ENCODE data around the gene PTMS. TPM values are rescaled to one million over a fixed set of nuclear protein-coding genes. Genes with fewer than 3 reads are reported as not detected.
"Not testable (repeated sequence)": the region's sequence is repeated elsewhere in the genome, so short reads cannot be mapped to it uniquely, and the experiment has no call there.

PTMS gene
- total and polyA plus RNA-seq, 2 experiments from 2014 or later = 111 to 238 TPM

- Histone ChIP-seq H3K4me3 (no peak overlapping the region), H3K27me3 (ENCODE audit: insufficient read depth) (no peaks in the 10 kb centered on the region), H4K20me1 (replicated peaks; ENCODE audit: insufficient read depth) (no peaks in the 10 kb centered on the region), H3K79me2 (replicated peaks; ENCODE audit: insufficient read depth) (no peaks in the 10 kb centered on the region), H2AFZ (no peak overlapping the region), H3F3A (replicated peaks; ENCODE audit: low read depth) (0 out of 2 replicates have a peak, but pooled peaks cover 5% of the 10 kb centered on the region), H3K36me3 (ENCODE audit: insufficient read depth) (no peaks in the 10 kb centered on the region), H3K27ac (ENCODE audit: low read depth) (no peak overlapping the region), H3K9me2 (ENCODE audit: insufficient read depth) (no peaks in the 10 kb centered on the region), H3K4me1 (ENCODE audit: insufficient read depth) (no peaks in the 10 kb centered on the region), H3K4me2 (no peak overlapping the region)
- Mint-ChIP-seq H3K9me3 (no peaks in the 10 kb centered on the region), H3K4me1 (peaks cover 4% of the 10 kb centered on the region; the same call in 1 of the 3 replicates), H3K27ac (no peak overlapping the region), H3K27me3 (ENCODE audit: insufficient read depth, low read depth, poor library complexity) (peaks cover 8% of the 10 kb centered on the region), H3K4me3 (no peak overlapping the region), H3K36me3 (ENCODE audit: low read depth) (peaks cover 27% of the 10 kb centered on the region)
- ATAC-seq = no peak
- no peak for TF ChIP-seq CREB1 (CRISPR knock-in tag; IDR thresholded peaks at IDR 0.05; ENCODE audit: low read depth)
- TF ChIP-seq EZH2 (IDR thresholded peaks at IDR 0.05; ENCODE audit: low read depth, unreplicated experiment) = no peak
- TF ChIP-seq, protein P1, sequence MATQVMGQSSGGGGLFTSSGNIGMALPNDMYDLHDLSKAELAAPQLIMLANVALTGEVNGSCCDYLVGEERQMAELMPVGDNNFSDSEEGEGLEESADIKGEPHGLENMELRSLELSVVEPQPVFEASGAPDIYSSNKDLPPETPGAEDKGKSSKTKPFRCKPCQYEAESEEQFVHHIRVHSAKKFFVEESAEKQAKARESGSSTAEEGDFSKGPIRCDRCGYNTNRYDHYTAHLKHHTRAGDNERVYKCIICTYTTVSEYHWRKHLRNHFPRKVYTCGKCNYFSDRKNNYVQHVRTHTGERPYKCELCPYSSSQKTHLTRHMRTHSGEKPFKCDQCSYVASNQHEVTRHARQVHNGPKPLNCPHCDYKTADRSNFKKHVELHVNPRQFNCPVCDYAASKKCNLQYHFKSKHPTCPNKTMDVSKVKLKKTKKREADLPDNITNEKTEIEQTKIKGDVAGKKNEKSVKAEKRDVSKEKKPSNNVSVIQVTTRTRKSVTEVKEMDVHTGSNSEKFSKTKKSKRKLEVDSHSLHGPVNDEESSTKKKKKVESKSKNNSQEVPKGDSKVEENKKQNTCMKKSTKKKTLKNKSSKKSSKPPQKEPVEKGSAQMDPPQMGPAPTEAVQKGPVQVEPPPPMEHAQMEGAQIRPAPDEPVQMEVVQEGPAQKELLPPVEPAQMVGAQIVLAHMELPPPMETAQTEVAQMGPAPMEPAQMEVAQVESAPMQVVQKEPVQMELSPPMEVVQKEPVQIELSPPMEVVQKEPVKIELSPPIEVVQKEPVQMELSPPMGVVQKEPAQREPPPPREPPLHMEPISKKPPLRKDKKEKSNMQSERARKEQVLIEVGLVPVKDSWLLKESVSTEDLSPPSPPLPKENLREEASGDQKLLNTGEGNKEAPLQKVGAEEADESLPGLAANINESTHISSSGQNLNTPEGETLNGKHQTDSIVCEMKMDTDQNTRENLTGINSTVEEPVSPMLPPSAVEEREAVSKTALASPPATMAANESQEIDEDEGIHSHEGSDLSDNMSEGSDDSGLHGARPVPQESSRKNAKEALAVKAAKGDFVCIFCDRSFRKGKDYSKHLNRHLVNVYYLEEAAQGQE (IDR thresholded peaks at IDR 0.05; ENCODE audit: unreplicated experiment) = no peak
- no peak for TF ChIP-seq EZH2phosphoT487 (IDR thresholded peaks at IDR 0.05; ENCODE audit: unreplicated experiment)
- no peak for TF ChIP-seq POLR2AphosphoS5 (IDR thresholded peaks at IDR 0.05; ENCODE audit: low read depth)
- TF ChIP-seq ZNF462 (CRISPR knock-in tag; IDR thresholded peaks at IDR 0.05) = no peak
- no peak for TF ChIP-seq NANOG (IDR thresholded peaks at IDR 0.05; ENCODE audit: borderline replicate concordance)
- TF ChIP-seq, protein P2, sequence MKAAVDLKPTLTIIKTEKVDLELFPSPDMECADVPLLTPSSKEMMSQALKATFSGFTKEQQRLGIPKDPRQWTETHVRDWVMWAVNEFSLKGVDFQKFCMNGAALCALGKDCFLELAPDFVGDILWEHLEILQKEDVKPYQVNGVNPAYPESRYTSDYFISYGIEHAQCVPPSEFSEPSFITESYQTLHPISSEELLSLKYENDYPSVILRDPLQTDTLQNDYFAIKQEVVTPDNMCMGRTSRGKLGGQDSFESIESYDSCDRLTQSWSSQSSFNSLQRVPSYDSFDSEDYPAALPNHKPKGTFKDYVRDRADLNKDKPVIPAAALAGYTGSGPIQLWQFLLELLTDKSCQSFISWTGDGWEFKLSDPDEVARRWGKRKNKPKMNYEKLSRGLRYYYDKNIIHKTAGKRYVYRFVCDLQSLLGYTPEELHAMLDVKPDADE (IDR thresholded peaks at IDR 0.05) = no peak
- no peak for TF ChIP-seq CTCF (conservative IDR thresholded peaks at IDR 0.05; ENCODE audit: low read depth in 2 of 2)
- no peak for TF ChIP-seq JUNB (IDR thresholded peaks at IDR 0.05; ENCODE audit: unreplicated experiment)
- no peak for TF ChIP-seq ZNF114 (CRISPR knock-in tag; IDR thresholded peaks at IDR 0.05)
- no peak for DNase-seq (ENCODE audit: low spot score)
These were observed 23.3 kb upstream of the PTMS start for GRCh38 chr12:6742834-6743233.

DNA sequence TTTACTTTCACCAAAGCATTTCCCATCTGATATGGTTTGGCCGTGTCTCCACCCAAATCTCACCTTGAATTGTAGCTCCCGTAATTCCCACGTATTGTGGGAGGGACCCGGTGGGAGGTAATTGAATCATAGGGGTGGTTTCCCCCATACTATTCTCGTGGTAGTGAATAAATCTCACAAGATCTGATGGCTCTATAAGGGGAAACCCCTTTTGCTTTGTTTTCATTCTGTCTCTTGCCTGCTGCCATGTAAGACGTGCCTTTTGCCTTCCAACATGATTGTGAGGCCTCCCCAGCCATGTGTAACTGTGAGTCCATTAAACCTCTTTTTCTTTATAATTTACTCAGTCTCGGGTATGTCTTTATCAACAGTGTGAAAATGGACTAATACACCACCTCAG is 22.9 kb upstream of the PTMS start:
- H2AFZ ChIP-seq; ATAC-seq; H3K79me2 ChIP-seq (replicated peaks; ENCODE audit: insufficient read depth); H3K9me2 ChIP-seq (ENCODE audit: insufficient read depth); H3K27ac Mint-ChIP-seq; H3K4me1 ChIP-seq (ENCODE audit: insufficient read depth); DNase-seq (ENCODE audit: low spot score); H3K27me3 Mint-ChIP-seq (ENCODE audit: insufficient read depth, low read depth, poor library complexity); H3K4me3 Mint-ChIP-seq; H3K9me3 Mint-ChIP-seq; H3K27ac ChIP-seq (ENCODE audit: low read depth); H3K4me2 ChIP-seq; H3K27me3 ChIP-seq (ENCODE audit: insufficient read depth); H3F3A ChIP-seq (replicated peaks; ENCODE audit: low read depth); H3K4me3 ChIP-seq; H4K20me1 ChIP-seq (replicated peaks; ENCODE audit: insufficient read depth); H3K36me3 ChIP-seq (ENCODE audit: insufficient read depth); H3K4me1 Mint-ChIP-seq: not testable (repeated sequence)
- H3K36me3 Mint-ChIP-seq (ENCODE audit: low read depth) = peaks cover 32% of the 10 kb centered on the region

All from GM23338 (cell line).